Right kidney (tissue), 1 donor: Measurements from ENCODE around the gene OR5K1.

Experiments
- DNase-seq: peaks from one replicate; pipeline ENCODE4 v3.0.0-alpha.2; 2016

OR5K1 gene

GRCh38 chr3:98514948-98515347, 51.9 kb downstream of the OR5K1 start:
- no peak for DNase-seq

GRCh38 chr3:98518816-98519215, 55.8 kb downstream of the OR5K1 start:
- DNase-seq = no peak

GRCh38 chr3:98519351-98519750, 56.4 kb downstream of the OR5K1 start:
- no peak for DNase-seq

- no peak for DNase-seq
Observed at GRCh38 chr3:98521897-98522543, 59.0 kb downstream of the OR5K1 start.
